GM18520 (cell line): ENCODE measurements around the gene PHLPP1.

ENCODE experiments used
- ATAC-seq: cut with Tn5 transposase; IDR thresholded peaks from one replicate; pipeline ENCODE4 v1.9.1; 2021; ENCODE audit not compliant: unreplicated experiment

The PHLPP1 gene

GRCh38 chr18:62933261-62933887 is 218.0 kb downstream of the PHLPP1 start:
- ATAC-seq: no peak

GRCh38 chr18:62935994-62936393 is 220.7 kb downstream of the PHLPP1 start:
- no peak for ATAC-seq

- no peak for ATAC-seq
Measured at GRCh38 chr18:62937065-62937464, 221.7 kb downstream of the PHLPP1 start.

GRCh38 chr18:62938006-62938405 is 222.7 kb downstream of the PHLPP1 start:
- ATAC-seq: no peak

- no peak for ATAC-seq
Measured at GRCh38 chr18:62938487-62938886, 223.1 kb downstream of the PHLPP1 start.

- no peak for ATAC-seq
Measured at GRCh38 chr18:62939433-62939832, 224.1 kb downstream of the PHLPP1 start.

GRCh38 chr18:62939926-62940325 is 224.6 kb downstream of the PHLPP1 start:
- ATAC-seq: no peak

- ATAC-seq: no peak
Measured at GRCh38 chr18:62942578-62942977, 227.2 kb downstream of the PHLPP1 start.

- no peak for ATAC-seq
Measured at GRCh38 chr18:62944454-62944853, 229.1 kb downstream of the PHLPP1 start.

GRCh38 chr18:62948788-62949187 is 233.4 kb downstream of the PHLPP1 start:
- ATAC-seq: no peak

GRCh38 chr18:62950246-62950645 is 234.9 kb downstream of the PHLPP1 start:
- no peak for ATAC-seq

GRCh38 chr18:62952807-62953206 is 237.5 kb downstream of the PHLPP1 start:
- no peak for ATAC-seq

GRCh38 chr18:62953663-62954062 is 238.3 kb downstream of the PHLPP1 start:
- ATAC-seq: no peak

GRCh38 chr18:62954366-62954765 is 239.0 kb downstream of the PHLPP1 start:
- no peak for ATAC-seq

- ATAC-seq: no peak
Measured at GRCh38 chr18:62957885-62958472, 242.6 kb downstream of the PHLPP1 start.

- no peak for ATAC-seq
Measured at GRCh38 chr18:62959481-62959880, 244.1 kb downstream of the PHLPP1 start.

GRCh38 chr18:62963507-62963906 is 248.2 kb downstream of the PHLPP1 start:
- no peak for ATAC-seq

- no peak for ATAC-seq
Measured at GRCh38 chr18:62964432-62964831, 249.1 kb downstream of the PHLPP1 start.

- no peak for ATAC-seq
Measured at GRCh38 chr18:62967089-62967488, 251.7 kb downstream of the PHLPP1 start.

GRCh38 chr18:62973689-62974088 is 258.3 kb downstream of the PHLPP1 start:
- ATAC-seq: no peak

- ATAC-seq: no peak
Measured at GRCh38 chr18:62974388-62974787, 259.0 kb downstream of the PHLPP1 start.

- no peak for ATAC-seq
Measured at GRCh38 chr18:62974928-62975675, 259.8 kb downstream of the PHLPP1 start.
